HepG2 (cell line): ENCODE results near the gene ALG3. TPM values are rescaled to one million over a fixed set of nuclear protein-coding genes. Genes with fewer than 3 reads are reported as not detected.

Source experiments
- DMAP1 ChIP-seq: IDR thresholded peaks from 2 replicates; pipeline ENCODE4 v1.6.1; 2016
- DNMT1 ChIP-seq: sonication (generic); formaldehyde crosslinking; IDR thresholded peaks from 2 replicates; pipeline ENCODE4 v1.5.1; 2020; ENCODE audit warnings: mild to moderate bottlenecking, missing genetic modification reagents
- ETV5 ChIP-seq: IDR thresholded peaks from 2 replicates; pipeline ENCODE4 v1.6.1; 2018; ENCODE audit warnings: missing biosample characterization, missing genetic modification reagents, inconsistent platforms, borderline replicate concordance
- HOMEZ ChIP-seq: IDR thresholded peaks from 2 replicates; pipeline ENCODE4 v1.6.1; 2016; ENCODE audit warnings: low read depth
- KLF11 ChIP-seq: IDR thresholded peaks from 2 replicates; pipeline ENCODE4 v1.6.1; 2016; ENCODE audit warnings: missing compliant biosample characterization
- MED13 ChIP-seq: sonication (generic); formaldehyde crosslinking; IDR thresholded peaks from 2 replicates; pipeline ENCODE4 v1.5.0; 2020; ENCODE audit warnings: missing genetic modification reagents
- MIXL1 ChIP-seq: IDR thresholded peaks from 2 replicates; pipeline ENCODE4 v1.6.1; 2016
- MTERF4 ChIP-seq: sonication (generic); formaldehyde crosslinking; IDR thresholded peaks from 2 replicates; pipeline ENCODE4 v1.8.0; 2023; ENCODE audit warnings: mild to moderate bottlenecking, missing genetic modification reagents
- MTF2 ChIP-seq: sonication (generic); formaldehyde crosslinking; IDR thresholded peaks from 2 replicates; pipeline ENCODE4 v1.5.0; 2020; ENCODE audit warnings: missing genetic modification reagents, borderline replicate concordance
- MXD3 ChIP-seq: IDR thresholded peaks from 2 replicates; pipeline ENCODE4 v1.6.1; 2016; ENCODE audit warnings: mild to moderate bottlenecking, missing biosample characterization, missing genetic modification reagents
- NFYC ChIP-seq: IDR thresholded peaks from 2 replicates; pipeline ENCODE4 v1.6.1; 2016; ENCODE audit warnings: missing genetic modification reagents, missing compliant biosample characterization
- ONECUT2 ChIP-seq: sonication (generic); formaldehyde crosslinking; IDR thresholded peaks from 2 replicates; pipeline ENCODE4 v1.4.0; 2020; ENCODE audit warnings: missing genetic modification reagents
- SMAD1 ChIP-seq: sonication (generic); formaldehyde crosslinking; IDR thresholded peaks from 2 replicates; pipeline ENCODE4 v1.4.0; 2020; ENCODE audit warnings: missing genetic modification reagents, low read depth, mild to moderate bottlenecking, borderline replicate concordance
- TARDBP ChIP-seq: sonication (generic); formaldehyde crosslinking; IDR thresholded peaks from 2 replicates; pipeline ENCODE4 v1.8.0; 2022; ENCODE audit warnings: mild to moderate bottlenecking, missing genetic modification reagents
- ZGPAT ChIP-seq: IDR thresholded peaks from 2 replicates; pipeline ENCODE4 v1.6.1; 2016; ENCODE audit warnings: mild to moderate bottlenecking
- ZNF292 ChIP-seq: sonication (generic); formaldehyde crosslinking; IDR thresholded peaks from 2 replicates; pipeline ENCODE4 v1.8.1; 2022; ENCODE audit warnings: mild to moderate bottlenecking, low read depth, missing genetic modification reagents, borderline replicate concordance
- ZNF687 ChIP-seq: sonication (generic); formaldehyde crosslinking; IDR thresholded peaks from 2 replicates; pipeline ENCODE4 v1.5.1; 2020; ENCODE audit warnings: mild to moderate bottlenecking, missing genetic modification reagents, moderate library complexity
- ZNF784 ChIP-seq: sonication (generic); formaldehyde crosslinking; IDR thresholded peaks from 2 replicates; pipeline ENCODE4 v1.5.1; 2020; ENCODE audit warnings: missing genetic modification reagents, mild to moderate bottlenecking, borderline replicate concordance
- ZNF879 ChIP-seq: sonication (generic); formaldehyde crosslinking; IDR thresholded peaks from 2 replicates; pipeline ENCODE4 v1.8.1; 2023; ENCODE audit warnings: missing genetic modification reagents
- polyA plus RNA-seq, 8 experiments: library from polyadenylated mRNA; depleted of rRNA in 3 of 8; stranded (reverse) in 7 of 8; unstranded in 1 of 8; fragments of >200 nt; fragmentation: Illumina TruSeq in 4 of 8; extraction: Trizol in 4 of 8; gene quantifications; 2 replicates each; pipeline versions ENCODE4 v1.2.1 to v1.2.3, GENCODE V29; 2011 to 2016; ENCODE audit warnings: low read depth in 4 of 8, missing spikeins in 1 of 8, mixed read lengths in 1 of 8; ENCODE audit not compliant: insufficient read depth in 1 of 8
- total RNA-seq, 5 experiments: library from RNA; depleted of rRNA; stranded (reverse); fragments of >200 nt; fragmentation: Illumina TruSeq; extraction: Trizol; gene quantifications; 2 replicates each; pipeline ENCODE4 v1.2.3, GENCODE V29; 2016; ENCODE audit warnings: low read depth in 1 of 5

Gene ALG3
- total and polyA plus RNA-seq, 2 of the 13 experiments (the other 11 are each of a cell fraction or from before 2014, with no cell fraction given) = 46.6 to 57.1 TPM

- TF ChIP-seq ZGPAT (CRISPR knock-in tag) (peak; percentile 66; the same call in 1 of the 2 replicates), KLF11 (CRISPR knock-in tag) (no peak), HOMEZ (CRISPR knock-in tag) (0 out of 2 replicates have a peak, but pooled peaks have one; percentile 29), DNMT1 (CRISPR knock-in tag) (peak; percentile 94; the same call in 1 of the 2 replicates), MIXL1 (0 out of 2 replicates have a peak, but pooled peaks have one; percentile 53), MTF2 (peak; percentile 91), ONECUT2 (CRISPR knock-in tag) (peak; percentile 44; the same call in 1 of the 2 replicates), SMAD1 (no peak), MXD3 (CRISPR knock-in tag) (peak; percentile 85; the same call in 1 of the 2 replicates), ZNF687 (CRISPR knock-in tag) (peak; percentile 57; the same call in 1 of the 2 replicates), NFYC (CRISPR knock-in tag) (peak; percentile 51), MED13 (CRISPR knock-in tag) (no peak), ZNF879 (CRISPR knock-in tag) (0 out of 2 replicates have a peak, but pooled peaks have one; percentile 58), DMAP1 (CRISPR knock-in tag) (peak; percentile 91), TARDBP (CRISPR knock-in tag) (peak; percentile 83), ZNF784 (CRISPR knock-in tag) (no peak), MTERF4 (peak; percentile 84; the same call in 1 of the 2 replicates), ZNF292 (no peak), ETV5 (CRISPR knock-in tag) (peak; percentile 65; the same call in 1 of the 2 replicates)
Measured at GRCh38 chr3:184248454-184249411, at the start of gene ALG3 (continued).
